Stimulated activated CD8-positive, alpha-beta memory T cell treated with anti-CD3 and anti-CD28 coated beads, Interleukin-4, amount 100 ng/mL, for 24 hours (primary cell): ENCODE data around the gene FAM111A.

Experiments
- DNase-seq: peaks from one replicate; pipeline ENCODE4 v3.0.0-alpha.2; 2020; ENCODE audit warnings: low read depth

Gene FAM111A

GRCh38 chr11:59200423-59200746, 57.7 kb downstream of the FAM111A start:
- no peak for DNase-seq

GRCh38 chr11:59201353-59201752, 58.7 kb downstream of the FAM111A start:
- no peak for DNase-seq
